ENCODE results near the gene LITAF. TPM values are rescaled to one million over a fixed set of nuclear protein-coding genes. Genes with fewer than 3 reads are reported as not detected.

LITAF gene
- polyA plus RNA-seq, 3 donors: 67.9 to 118 (median 69.0) TPM

- Histone ChIP-seq H3K27ac (ENCODE audit: low read depth in 1 of 2, low read length in 2 of 2) (peak overlapping the region; percentile 29 to 62), H3K36me3 (replicated peaks in 1 of 2; ENCODE audit: control insufficient read depth in 1 of 2, insufficient read depth in 2 of 2, low read length in 2 of 2) (no peaks in the 10 kb centered on the region), H2AFZ (ENCODE audit: insufficient read depth, low read depth, low read length, poor library complexity, severe bottlenecking) (no peak overlapping the region), H4K20me1 (ENCODE audit: insufficient read depth, low read length) (peaks cover 95% of the 10 kb centered on the region), H3K79me2 (ENCODE audit: insufficient read depth, low read length) (peaks cover 88% of the 10 kb centered on the region), H3K4me2 (replicated peaks; ENCODE audit: extremely low read depth, low read length, poor library complexity, severe bottlenecking) (peak overlapping the region; percentile 23), H3K4me1 (ENCODE audit: control insufficient read depth in 1 of 2, insufficient read depth in 2 of 2, low read length in 2 of 2) (peaks cover 22 to 23% of the 10 kb centered on the region in 2 donors), H3K4me3 (replicated peaks in 1 of 3; ENCODE audit: low read depth in 2 of 3, low read length in 3 of 3) (peak overlapping the region in 1 of 3 experiments; percentile 23), H3K9me3 (replicated peaks in 1 of 2; ENCODE audit: control insufficient read depth in 1 of 2, insufficient read depth in 1 of 2, low read length in 2 of 2) (no peaks in the 10 kb centered on the region), H3K27me3 (ENCODE audit: control insufficient read depth in 2 of 2, insufficient read depth in 2 of 2, low read length in 2 of 2) (no peaks in the 10 kb centered on the region), H3K9ac (ENCODE audit: insufficient read depth, low read length, poor library complexity, severe bottlenecking) (peak overlapping the region; percentile 21)
- WGBS (ENCODE audit: insufficient coverage): 0% methylated on average over 1 of the region's 9 CpGs
- TF ChIP-seq, protein P1, sequence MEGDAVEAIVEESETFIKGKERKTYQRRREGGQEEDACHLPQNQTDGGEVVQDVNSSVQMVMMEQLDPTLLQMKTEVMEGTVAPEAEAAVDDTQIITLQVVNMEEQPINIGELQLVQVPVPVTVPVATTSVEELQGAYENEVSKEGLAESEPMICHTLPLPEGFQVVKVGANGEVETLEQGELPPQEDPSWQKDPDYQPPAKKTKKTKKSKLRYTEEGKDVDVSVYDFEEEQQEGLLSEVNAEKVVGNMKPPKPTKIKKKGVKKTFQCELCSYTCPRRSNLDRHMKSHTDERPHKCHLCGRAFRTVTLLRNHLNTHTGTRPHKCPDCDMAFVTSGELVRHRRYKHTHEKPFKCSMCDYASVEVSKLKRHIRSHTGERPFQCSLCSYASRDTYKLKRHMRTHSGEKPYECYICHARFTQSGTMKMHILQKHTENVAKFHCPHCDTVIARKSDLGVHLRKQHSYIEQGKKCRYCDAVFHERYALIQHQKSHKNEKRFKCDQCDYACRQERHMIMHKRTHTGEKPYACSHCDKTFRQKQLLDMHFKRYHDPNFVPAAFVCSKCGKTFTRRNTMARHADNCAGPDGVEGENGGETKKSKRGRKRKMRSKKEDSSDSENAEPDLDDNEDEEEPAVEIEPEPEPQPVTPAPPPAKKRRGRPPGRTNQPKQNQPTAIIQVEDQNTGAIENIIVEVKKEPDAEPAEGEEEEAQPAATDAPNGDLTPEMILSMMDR (IDR thresholded peaks at IDR 0.05): no peak
- H3K9me3 Mint-ChIP-seq: peaks cover 0 to 2% (median 0%) of the 10 kb centered on the region in 7 donors
- H3K36me3 Mint-ChIP-seq: peaks cover 24 to 54% of the 10 kb centered on the region in 2 donors
- peaks cover 63% of the 10 kb centered on the region for H3K4me1 Mint-ChIP-seq
- DNase-seq: peak; percentile 83 to 91 (median 91)
- intact Hi-C loops (cut with micrococcal nuclease): loop anchor here (5.0 kb wide), 2 partner anchors 36 to 56 kb away; no protein-coding TSS in a partner anchor
- peak overlapping the region; percentile 76 to 89 (median 80) for H3K27ac Mint-ChIP-seq
- peak overlapping the region in 1 of 2 donors; percentile 64 for H3K4me3 Mint-ChIP-seq
- H3K27me3 Mint-ChIP-seq (ENCODE audit: low read depth in 3 of 3): peaks cover 2 to 67% (median 34%) of the 10 kb centered on the region in 3 donors
Measured at GRCh38 chr16:11576427-11577289, 10.1 kb downstream of the LITAF start.

- Mint-ChIP-seq H3K27me3 (ENCODE audit: low read depth in 3 of 3) (peaks cover 2 to 73% (median 34%) of the 10 kb centered on the region in 3 donors), H3K27ac (peak overlapping the region in 4 of 7 donors; percentile 25 to 65 (median 40)), H3K9me3 (no peaks in the 10 kb centered on the region), H3K4me1 (peaks cover 65% of the 10 kb centered on the region), H3K4me3 (peak overlapping the region; percentile 31 to 54), H3K36me3 (peaks cover 22 to 57% of the 10 kb centered on the region in 2 donors)
- no peak for DNase-seq
- Histone ChIP-seq H3K4me2 (replicated peaks; ENCODE audit: extremely low read depth, low read length, poor library complexity, severe bottlenecking) (no peak overlapping the region), H3K79me2 (ENCODE audit: insufficient read depth, low read length) (peaks cover 87% of the 10 kb centered on the region), H3K36me3 (replicated peaks in 1 of 2; ENCODE audit: control insufficient read depth in 1 of 2, insufficient read depth in 2 of 2, low read length in 2 of 2) (peaks cover 2 to 3% of the 10 kb centered on the region in 2 donors), H3K9me3 (replicated peaks in 1 of 2; ENCODE audit: control insufficient read depth in 1 of 2, insufficient read depth in 1 of 2, low read length in 2 of 2) (no peaks in the 10 kb centered on the region), H3K4me1 (ENCODE audit: control insufficient read depth in 1 of 2, insufficient read depth in 2 of 2, low read length in 2 of 2) (peaks cover 22 to 23% of the 10 kb centered on the region in 2 donors), H4K20me1 (ENCODE audit: insufficient read depth, low read length) (peaks cover 95% of the 10 kb centered on the region), H2AFZ (ENCODE audit: insufficient read depth, low read depth, low read length, poor library complexity, severe bottlenecking) (no peak overlapping the region), H3K4me3 (replicated peaks in 1 of 3; ENCODE audit: low read depth in 2 of 3, low read length in 3 of 3) (no peak overlapping the region), H3K27me3 (ENCODE audit: control insufficient read depth in 2 of 2, insufficient read depth in 2 of 2, low read length in 2 of 2) (no peaks in the 10 kb centered on the region), H3K9ac (ENCODE audit: insufficient read depth, low read length, poor library complexity, severe bottlenecking) (no peak overlapping the region), H3K27ac (ENCODE audit: low read depth in 1 of 2, low read length in 2 of 2) (no peak overlapping the region)
- TF ChIP-seq, protein P1 (IDR thresholded peaks at IDR 0.05): no peak
- WGBS (ENCODE audit: insufficient coverage): 91% methylated on average over 6 of the region's 7 CpGs
- intact Hi-C loops (cut with micrococcal nuclease): loop anchor here (5.0 kb wide), 2 partner anchors 37 to 57 kb away; no protein-coding TSS in a partner anchor
Measured at GRCh38 chr16:11575223-11575589, 11.5 kb downstream of the LITAF start.

Measured in CD14-positive monocyte (primary cell).